GM21737 (cell line): ENCODE results near the gene CHST12.

ENCODE experiments used
- ATAC-seq: cut with Tn5 transposase; IDR thresholded peaks from one replicate; pipeline ENCODE4 v1.9.1; 2021; ENCODE audit warnings: mild to moderate bottlenecking, moderate library complexity; ENCODE audit not compliant: unreplicated experiment

The CHST12 gene

GRCh38 chr7:2403014-2403717, at the start of gene CHST12:
TSS of gene CHST12 (plus strand) at chr7:2403611. CDS start at chr7:2432640, 29,029 bp downstream.
- ATAC-seq: peak; percentile 36

GRCh38 chr7:2353936-2354185, 49.5 kb upstream of the CHST12 start:
- ATAC-seq: peak; percentile 51

GRCh38 chr7:2354186-2354938, 49.0 kb upstream of the CHST12 start, which contains the start of gene EIF3B:
TSS of gene EIF3B (plus strand) at chr7:2354827. CDS start at chr7:2354922, 95 bp downstream.
- peak; percentile 80 for ATAC-seq

GRCh38 chr7:2354939-2355704, 48.3 kb upstream of the CHST12 start:
- ATAC-seq: peak; percentile 13

- no peak for ATAC-seq
These were observed 47.8 kb upstream of the CHST12 start for GRCh38 chr7:2355705-2356008.

GRCh38 chr7:2357165-2357564, 46.2 kb upstream of the CHST12 start:
- ATAC-seq: no peak

GRCh38 chr7:2357571-2357970, 45.8 kb upstream of the CHST12 start:
- no peak for ATAC-seq

GRCh38 chr7:2358968-2359527, 44.4 kb upstream of the CHST12 start:
- ATAC-seq: no peak

- ATAC-seq: no peak
These were observed 43.8 kb upstream of the CHST12 start for GRCh38 chr7:2359610-2360009.

- ATAC-seq: no peak
These were observed 42.6 kb upstream of the CHST12 start for GRCh38 chr7:2360796-2361195.

- ATAC-seq: no peak
These were observed 40.9 kb upstream of the CHST12 start for GRCh38 chr7:2362385-2363088.

- no peak for ATAC-seq
These were observed 34.3 kb upstream of the CHST12 start for GRCh38 chr7:2369139-2369538.

- ATAC-seq: no peak
These were observed 32.1 kb upstream of the CHST12 start for GRCh38 chr7:2371329-2371728.

GRCh38 chr7:2372724-2373123, 30.7 kb upstream of the CHST12 start:
- no peak for ATAC-seq

- no peak for ATAC-seq
These were observed 30.3 kb upstream of the CHST12 start for GRCh38 chr7:2373124-2373556.

- ATAC-seq: no peak
These were observed 29.8 kb upstream of the CHST12 start for GRCh38 chr7:2373646-2374045.

GRCh38 chr7:2374401-2374800, 29.0 kb upstream of the CHST12 start:
- ATAC-seq: no peak

- ATAC-seq: no peak
These were observed 28.3 kb upstream of the CHST12 start for GRCh38 chr7:2374830-2375728.

GRCh38 chr7:2376351-2377154, 26.9 kb upstream of the CHST12 start:
- ATAC-seq: no peak
